Thyroid gland (tissue), 4 donors: ENCODE measurements around the gene ADAMTSL2. TPM values are rescaled to one million over a fixed set of nuclear protein-coding genes. Genes with fewer than 3 reads are reported as not detected.

ENCODE experiments used
- DNase-seq, 2 donors: peaks; one replicate each; pipeline ENCODE4 v3.0.0-alpha.2; 2019
- H3K27ac ChIP-seq, 3 donors: fragments of 200-600 bp; sonication (generic); 1 replicate in 2 of 3; 2 replicates in 1 of 3; pipeline ENCODE4 v1.5.1; 2016 to 2019; ENCODE audit warnings: mild to moderate bottlenecking in 1 of 3, moderate library complexity in 1 of 3
- H3K27me3 ChIP-seq: fragments of 200-600 bp; sonication (generic); one replicate; pipeline ENCODE4 v1.5.1; 2019
- H3K36me3 ChIP-seq, 2 donors: fragments of 200-600 bp; sonication (generic); one replicate each; pipeline ENCODE4 v1.5.1; 2016 to 2019
- H3K4me1 ChIP-seq, 2 donors: fragments of 200-600 bp; sonication (generic); one replicate each; pipeline ENCODE4 v1.5.1; 2017 to 2019
- H3K4me3 ChIP-seq, 3 donors: fragments of 200-600 bp; sonication (generic); replicated peaks in 1 of 3; 1 replicate in 2 of 3; 2 replicates in 1 of 3; pipeline ENCODE4 v1.5.1; 2016; ENCODE audit warnings: mild to moderate bottlenecking in 1 of 3
- H3K9me3 ChIP-seq: fragments of 200-600 bp; sonication (generic); one replicate; pipeline ENCODE4 v1.5.1; 2017
- POLR2A ChIP-seq, 2 donors: fragments of 450-650 bp; IDR thresholded peaks; one replicate each; pipeline ENCODE4 v1.6.1; 2017; ENCODE audit warnings: antibody characterized with exemption in 2 of 2, mild to moderate bottlenecking in 2 of 2, moderate library complexity in 1 of 2
- WGBS, 2 donors: methylation state at CpG; one replicate each; pipeline ENCODE4 v1.1.5; 2017; 5-methylcytosine and 5-hydroxymethylcytosine counted together
- intact Hi-C: fragments of 100-400 bp; cut with DNase I; formaldehyde crosslinking; loops from one replicate; pipeline ENCODE4 v1.15.1; 2023
- total RNA-seq, 4 donors: library from RNA; depleted of rRNA; stranded (reverse); fragments of >200 nt; gene quantifications; one replicate each; pipeline ENCODE4 v1.2.3, GENCODE V29; 2016
- TF ChIP-seq, protein P1 (sequence below), 6 experiments: fragments of 200-600 bp in 3 of 6; fragments of 450-650 bp in 3 of 6; sonication (generic) in 3 of 6; IDR thresholded peaks; one replicate each; pipeline ENCODE4 v1.5.1; 2016 to 2019; ENCODE audit warnings: antibody characterized with exemption in 6 of 6, mild to moderate bottlenecking in 2 of 6, inconsistent platforms in 1 of 6, moderate library complexity in 1 of 6

Gene ADAMTSL2
- total RNA-seq, 4 donors from 2014 or later: 2.4 to 9.3 (median 8.7) TPM

DNA sequence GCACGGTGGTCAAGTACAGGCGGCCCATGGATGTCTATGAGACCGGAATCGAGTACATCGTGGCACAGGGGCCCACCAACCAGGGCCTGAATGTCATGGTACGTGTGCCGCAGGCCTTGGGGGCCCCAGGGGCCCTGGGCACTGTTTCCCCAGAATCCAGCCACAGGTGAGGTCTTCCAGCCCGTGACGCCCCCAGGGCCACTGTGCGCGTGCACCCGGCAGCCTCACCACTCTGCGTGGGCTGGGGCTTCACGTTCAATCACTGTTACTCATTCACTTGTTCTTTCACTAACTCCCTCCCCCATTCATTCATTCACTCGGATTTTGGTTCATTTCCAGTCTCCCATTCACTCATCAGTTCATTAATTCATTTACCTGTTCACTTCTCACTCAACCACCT is 12.6 kb downstream of the ADAMTSL2 start:
- no peak for DNase-seq
- H3K27ac ChIP-seq: no peak overlapping the region

DNA sequence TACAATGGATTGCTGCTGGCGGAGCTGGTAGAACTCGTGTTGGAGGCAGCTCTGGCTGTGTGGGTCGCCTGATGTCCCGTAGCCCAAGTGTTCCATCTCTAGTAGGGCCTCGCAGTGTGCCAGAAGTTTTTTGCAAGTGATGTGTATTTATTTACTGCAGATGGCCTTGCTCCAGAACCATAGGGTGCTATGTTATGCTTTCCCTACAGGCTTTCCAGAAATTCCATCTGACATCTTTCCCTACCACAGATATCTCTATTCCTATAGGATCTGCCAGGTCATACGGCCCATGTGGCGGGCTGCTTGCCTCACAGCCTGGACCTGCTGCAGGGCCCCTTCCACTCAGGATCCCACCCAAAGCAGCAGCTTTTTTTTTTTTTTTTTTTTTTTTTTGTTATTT is 16.9 kb downstream of the ADAMTSL2 start:
- Histone ChIP-seq H3K36me3 (no peaks in the 10 kb centered on the region), H3K27ac (no peak overlapping the region), H3K27me3 (no peaks in the 10 kb centered on the region), H3K4me1 (peaks cover 0 to under 1% of the 10 kb centered on the region in 2 donors), H3K4me3 (no peak overlapping the region), H3K9me3 (no peaks in the 10 kb centered on the region)
- DNase-seq: no peak
- 94 to 96% methylated on average over 3 to 7 of the region's 7 CpGs for WGBS, 2 donors
- TF ChIP-seq, protein P1, sequence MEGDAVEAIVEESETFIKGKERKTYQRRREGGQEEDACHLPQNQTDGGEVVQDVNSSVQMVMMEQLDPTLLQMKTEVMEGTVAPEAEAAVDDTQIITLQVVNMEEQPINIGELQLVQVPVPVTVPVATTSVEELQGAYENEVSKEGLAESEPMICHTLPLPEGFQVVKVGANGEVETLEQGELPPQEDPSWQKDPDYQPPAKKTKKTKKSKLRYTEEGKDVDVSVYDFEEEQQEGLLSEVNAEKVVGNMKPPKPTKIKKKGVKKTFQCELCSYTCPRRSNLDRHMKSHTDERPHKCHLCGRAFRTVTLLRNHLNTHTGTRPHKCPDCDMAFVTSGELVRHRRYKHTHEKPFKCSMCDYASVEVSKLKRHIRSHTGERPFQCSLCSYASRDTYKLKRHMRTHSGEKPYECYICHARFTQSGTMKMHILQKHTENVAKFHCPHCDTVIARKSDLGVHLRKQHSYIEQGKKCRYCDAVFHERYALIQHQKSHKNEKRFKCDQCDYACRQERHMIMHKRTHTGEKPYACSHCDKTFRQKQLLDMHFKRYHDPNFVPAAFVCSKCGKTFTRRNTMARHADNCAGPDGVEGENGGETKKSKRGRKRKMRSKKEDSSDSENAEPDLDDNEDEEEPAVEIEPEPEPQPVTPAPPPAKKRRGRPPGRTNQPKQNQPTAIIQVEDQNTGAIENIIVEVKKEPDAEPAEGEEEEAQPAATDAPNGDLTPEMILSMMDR (IDR thresholded peaks at IDR 0.05): no peak
- no peak for TF ChIP-seq POLR2A (IDR thresholded peaks at IDR 0.05)
- intact Hi-C loops: no loop called here

More for the DNA sequence above, 12.6 kb downstream of the ADAMTSL2 start:
- 89 to 94% methylated on average over 11 to 14 of the region's 15 CpGs for WGBS, 2 donors
- Histone ChIP-seq H3K9me3 (no peaks in the 10 kb centered on the region), H3K4me3 (no peak overlapping the region), H3K4me1 (peaks cover 4 to 20% of the 10 kb centered on the region in 2 donors), H3K27me3 (no peaks in the 10 kb centered on the region), H3K36me3 (no peaks in the 10 kb centered on the region)
- intact Hi-C loops: no loop called here
- TF ChIP-seq, protein P1 (IDR thresholded peaks at IDR 0.05): no peak
- TF ChIP-seq POLR2A (IDR thresholded peaks at IDR 0.05): no peak

DNA sequence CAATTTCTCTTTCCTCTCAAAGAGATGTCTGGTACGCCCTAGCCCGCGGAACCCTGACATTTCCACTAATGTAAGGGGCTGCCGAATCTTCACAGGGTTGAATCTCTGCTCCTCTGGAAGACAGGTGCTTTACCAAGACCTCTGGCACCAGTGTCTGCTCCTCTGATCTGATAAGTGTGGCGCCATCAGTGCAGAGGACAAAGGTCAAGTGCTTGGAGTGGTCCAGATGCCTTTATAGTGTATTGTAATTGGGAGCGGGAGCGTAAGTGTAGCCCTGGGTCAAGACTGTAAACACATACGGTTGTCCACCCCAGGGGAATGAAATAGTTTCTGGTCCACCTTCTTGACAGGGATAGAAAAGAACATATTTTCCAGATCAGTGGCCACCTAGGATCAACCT is 17.7 kb downstream of the ADAMTSL2 start:
- Histone ChIP-seq H3K4me3 (no peak overlapping the region), H3K36me3 (no peaks in the 10 kb centered on the region), H3K9me3 (no peaks in the 10 kb centered on the region), H3K27me3 (no peaks in the 10 kb centered on the region), H3K27ac (no peak overlapping the region), H3K4me1 (peaks cover 0 to 2% of the 10 kb centered on the region in 2 donors)
- intact Hi-C loops: no loop called here
- WGBS, 2 donors: 88 to 89% methylated on average over 8 of the region's 8 CpGs
- no peak for DNase-seq
- no peak for TF ChIP-seq POLR2A (IDR thresholded peaks at IDR 0.05)
- TF ChIP-seq, protein P1 (IDR thresholded peaks at IDR 0.05): no peak

DNA sequence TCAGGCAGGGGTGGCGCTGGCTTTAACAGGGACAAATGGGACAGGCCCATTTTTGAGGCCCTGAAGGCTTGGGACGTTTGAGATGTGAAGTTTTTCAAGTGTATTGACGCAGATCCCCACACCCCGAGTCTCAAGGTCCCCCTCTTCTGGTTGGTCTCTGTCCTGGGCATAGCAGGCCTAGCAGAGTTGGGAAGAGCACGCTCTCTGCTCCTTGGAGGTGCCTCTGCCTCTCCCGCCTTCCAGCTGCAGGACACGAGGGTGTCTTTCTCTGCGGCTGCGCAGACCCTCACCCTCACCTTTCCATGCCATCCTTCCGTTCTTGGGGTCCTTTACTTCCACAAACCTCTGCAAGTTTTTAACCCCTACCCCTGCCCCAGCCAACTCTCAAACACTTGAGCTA is 18.6 kb downstream of the ADAMTSL2 start:
- Histone ChIP-seq H3K27me3 (no peaks in the 10 kb centered on the region), H3K9me3 (no peaks in the 10 kb centered on the region), H3K36me3 (no peaks in the 10 kb centered on the region), H3K27ac (no peak overlapping the region), H3K4me3 (no peak overlapping the region), H3K4me1 (peaks cover 0 to 11% of the 10 kb centered on the region in 2 donors)
- no peak for DNase-seq
- WGBS, 2 donors: 90 to 91% methylated on average over 10 of the region's 10 CpGs
- TF ChIP-seq, protein P1 (IDR thresholded peaks at IDR 0.05): no peak
- intact Hi-C loops: no loop called here

DNA sequence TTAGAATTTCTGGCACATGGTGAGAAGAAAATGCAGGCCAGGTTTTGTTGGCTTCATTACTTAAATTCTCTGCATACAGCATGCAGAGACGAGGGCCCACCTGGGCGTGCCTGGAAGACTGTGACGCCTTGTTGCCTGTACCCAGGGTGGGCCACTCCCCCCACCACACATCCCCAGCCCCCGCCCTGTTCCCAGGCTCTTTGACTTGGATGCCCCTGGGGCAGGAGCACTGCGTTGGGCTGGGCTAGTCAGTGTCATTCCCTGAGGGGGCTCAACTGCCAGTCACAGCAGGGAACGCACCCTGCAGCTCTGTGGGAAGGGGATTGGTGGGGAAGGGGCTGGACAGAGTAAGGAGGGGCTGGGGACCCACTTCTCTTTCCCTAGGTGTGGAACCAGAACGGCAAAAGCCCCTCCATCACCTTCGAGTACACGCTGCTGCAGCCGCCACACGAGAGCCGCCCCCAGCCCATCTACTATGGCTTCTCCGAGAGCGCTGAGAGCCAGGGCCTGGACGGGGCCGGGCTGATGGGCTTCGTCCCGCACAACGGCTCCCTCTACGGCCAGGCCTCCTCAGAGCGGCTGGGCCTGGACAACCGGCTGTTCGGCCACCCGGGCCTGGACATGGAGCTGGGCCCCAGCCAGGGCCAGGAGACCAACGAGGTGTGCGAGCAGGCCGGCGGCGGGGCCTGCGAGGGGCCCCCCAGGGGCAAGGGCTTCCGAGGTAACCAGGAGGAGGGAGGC is 19.6 kb downstream of the ADAMTSL2 start:
- no peak overlapping the region for H3K4me3 ChIP-seq
- H3K27me3 ChIP-seq: no peaks in the 10 kb centered on the region
- H3K4me1 ChIP-seq: peaks cover 0 to 19% of the 10 kb centered on the region in 2 donors
- no peaks in the 10 kb centered on the region for H3K9me3 ChIP-seq
- H3K27ac ChIP-seq: no peak overlapping the region
- TF ChIP-seq, protein P1 (IDR thresholded peaks at IDR 0.05): no peak
- TF ChIP-seq POLR2A (IDR thresholded peaks at IDR 0.05): no peak
- intact Hi-C loops: no loop called here
- no peak for DNase-seq
- 86 to 89% methylated on average over 8 to 27 of the region's 31 CpGs for WGBS, 2 donors
- no peaks in the 10 kb centered on the region for H3K36me3 ChIP-seq
